SJSA1 (cell line): Measurements from ENCODE around the gene FAM180B. TPM values are rescaled to one million over a fixed set of nuclear protein-coding genes. Genes with fewer than 3 reads are reported as not detected.

ENCODE experiments used
- DNase-seq, 2 experiments: peaks; one replicate each; pipeline ENCODE4 v3.0.0-alpha.2; 2015 to 2020; ENCODE audit warnings: low spot score in 2 of 2, low read depth in 1 of 2
- H3K27ac ChIP-seq: fragments of 250-450 bp; sonication (Bioruptor Pico); 2 replicates; pipeline ENCODE4 v1.5.1; 2020; ENCODE audit warnings: mild to moderate bottlenecking, moderate library complexity
- H3K27me3 ChIP-seq: fragments of 250-450 bp; sonication (Bioruptor Pico); replicated peaks from 2 replicates; pipeline ENCODE4 v1.5.1; 2020; ENCODE audit warnings: mild to moderate bottlenecking, moderate library complexity
- H3K36me3 ChIP-seq: fragments of 250-450 bp; sonication (Bioruptor Pico); 2 replicates; pipeline ENCODE4 v1.5.1; 2020; ENCODE audit warnings: mild to moderate bottlenecking
- H3K4me1 ChIP-seq: fragments of 250-450 bp; sonication (Bioruptor Pico); replicated peaks from 2 replicates; pipeline ENCODE4 v1.6.1; 2021; ENCODE audit warnings: mild to moderate bottlenecking
- H3K4me3 ChIP-seq: fragments of 250-450 bp; sonication (Bioruptor Pico); 2 replicates; pipeline ENCODE4 v1.5.1; 2020; ENCODE audit warnings: mild to moderate bottlenecking
- H3K9me3 ChIP-seq: fragments of 250-450 bp; sonication (Bioruptor Pico); replicated peaks from 2 replicates; pipeline ENCODE4 v1.5.1; 2020; ENCODE audit warnings: mild to moderate bottlenecking
- total RNA-seq: library from RNA; depleted of rRNA; stranded (reverse); fragments of >200 nt; shearing (Covaris generic); gene quantifications from 2 replicates; pipeline ENCODE4 v1.2.3, GENCODE V29; 2014

The FAM180B gene
- total RNA-seq, 1 experiment from 2014 or later = not detected

GRCh38 chr11:47577460-47578041 lies 8.9 kb upstream of the FAM180B start:
- Histone ChIP-seq H3K27ac (no peak overlapping the region), H3K27me3 (no peaks in the 10 kb centered on the region), H3K4me1 (peaks cover 11% of the 10 kb centered on the region), H3K9me3 (no peaks in the 10 kb centered on the region), H3K36me3 (peaks cover 84% of the 10 kb centered on the region), H3K4me3 (peak overlapping the region; percentile 83)
- no peak for DNase-seq

DNA sequence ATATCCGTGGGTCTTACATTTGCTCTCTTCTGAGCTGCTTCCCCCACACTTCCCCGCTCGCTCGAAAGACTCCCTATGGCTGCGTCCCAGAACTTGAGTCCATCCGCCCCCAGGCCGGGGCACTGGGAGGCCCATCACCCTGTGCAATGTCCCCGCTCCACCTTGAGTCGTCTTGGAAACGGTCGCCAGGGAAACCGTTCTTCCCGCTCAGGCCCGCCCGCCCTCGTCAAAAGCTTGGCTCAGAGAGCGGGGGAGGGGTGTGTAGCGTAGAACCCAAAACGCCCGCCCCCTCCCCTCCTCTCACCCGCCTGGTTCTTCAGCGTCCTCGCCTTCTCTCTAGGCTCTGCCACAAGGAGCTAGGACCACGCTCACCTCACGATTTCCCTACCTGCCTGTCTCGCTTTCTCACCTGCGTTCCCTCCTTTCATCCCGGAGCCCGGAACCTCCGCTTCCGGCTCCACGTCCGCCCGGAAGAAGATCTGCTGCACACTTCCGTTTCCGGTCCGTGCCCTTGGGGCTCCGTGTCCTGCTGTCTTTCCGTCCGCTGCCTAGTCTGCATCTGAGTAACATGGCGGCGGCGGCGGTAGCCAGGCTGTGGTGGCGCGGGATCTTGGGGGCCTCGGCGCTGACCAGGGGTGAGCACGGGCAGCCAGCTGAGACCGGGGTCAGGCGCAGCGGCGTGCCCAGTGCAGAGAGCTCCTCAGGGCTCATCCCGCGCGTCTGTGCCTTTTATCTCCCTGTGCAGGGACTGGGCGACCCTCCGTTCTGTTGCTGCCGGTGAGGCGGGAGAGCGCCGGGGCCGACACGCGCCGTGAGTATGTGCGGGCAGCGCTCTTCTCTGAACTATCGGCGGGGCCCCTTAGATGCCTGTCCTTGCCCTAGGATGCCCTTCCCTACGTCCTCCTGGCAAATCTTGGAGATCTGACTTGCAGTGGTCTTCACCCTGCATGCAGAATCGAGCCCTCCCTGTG lies 7.7 kb upstream of the FAM180B start, which contains the start of the genes KBTBD4 and NDUFS3:
TSS of gene KBTBD4 (minus strand) at position 447 of the 971 bp plus-strand sequence. CDS start at position 428, 19 bp downstream.
TSS of gene NDUFS3 (plus strand) at position 551 of the 971 bp plus-strand sequence. CDS start at position 569, 18 bp downstream.
- DNase-seq = peak; percentile 86 to 92
- Histone ChIP-seq H3K9me3 (no peaks in the 10 kb centered on the region), H3K4me1 (peaks cover 11% of the 10 kb centered on the region), H3K36me3 (peaks cover 84% of the 10 kb centered on the region), H3K4me3 (peak within 1 kb of the TSS; percentile 83), H3K27ac (peak within 1 kb of the TSS; percentile 61), H3K27me3 (no peaks in the 10 kb centered on the region)

DNA sequence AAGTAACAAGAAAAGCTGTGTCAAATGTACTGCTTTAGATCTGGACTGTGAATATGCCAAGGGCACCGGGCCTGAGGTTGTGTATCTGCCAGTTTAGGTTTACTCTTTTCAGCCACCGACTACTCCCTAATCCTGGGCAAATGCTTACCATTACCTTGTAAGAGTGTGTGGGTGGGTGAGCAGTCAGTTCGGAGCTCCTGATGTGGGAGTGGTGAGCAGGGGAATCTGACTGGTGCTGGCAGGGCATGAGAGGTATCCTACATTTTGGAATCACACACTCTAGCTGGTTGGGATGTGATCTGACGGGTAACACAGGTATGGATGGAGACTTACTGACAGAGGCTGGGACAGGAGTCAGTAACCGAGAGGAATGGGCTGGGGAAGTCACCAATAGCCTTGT lies 2.6 kb upstream of the FAM180B start:
- H3K9me3 ChIP-seq = no peaks in the 10 kb centered on the region
- no peak for DNase-seq
- no peak overlapping the region for H3K27ac ChIP-seq
- peaks cover 4% of the 10 kb centered on the region; the same call in 1 of the 2 replicates for H3K4me1 ChIP-seq
- no peak overlapping the region for H3K4me3 ChIP-seq
- peaks cover 59% of the 10 kb centered on the region for H3K36me3 ChIP-seq
- H3K27me3 ChIP-seq = no peaks in the 10 kb centered on the region

- Histone ChIP-seq H3K9me3 (no peaks in the 10 kb centered on the region), H3K4me3 (no peak overlapping the region), H3K27ac (no peak overlapping the region), H3K36me3 (peaks cover 28% of the 10 kb centered on the region), H3K4me1 (no peaks in the 10 kb centered on the region), H3K27me3 (no peaks in the 10 kb centered on the region; the same call in 1 of the 2 replicates)
- DNase-seq = no peak
Observed at GRCh38 chr11:47587039-47587716, 700 bp downstream of the FAM180B start.

DNA sequence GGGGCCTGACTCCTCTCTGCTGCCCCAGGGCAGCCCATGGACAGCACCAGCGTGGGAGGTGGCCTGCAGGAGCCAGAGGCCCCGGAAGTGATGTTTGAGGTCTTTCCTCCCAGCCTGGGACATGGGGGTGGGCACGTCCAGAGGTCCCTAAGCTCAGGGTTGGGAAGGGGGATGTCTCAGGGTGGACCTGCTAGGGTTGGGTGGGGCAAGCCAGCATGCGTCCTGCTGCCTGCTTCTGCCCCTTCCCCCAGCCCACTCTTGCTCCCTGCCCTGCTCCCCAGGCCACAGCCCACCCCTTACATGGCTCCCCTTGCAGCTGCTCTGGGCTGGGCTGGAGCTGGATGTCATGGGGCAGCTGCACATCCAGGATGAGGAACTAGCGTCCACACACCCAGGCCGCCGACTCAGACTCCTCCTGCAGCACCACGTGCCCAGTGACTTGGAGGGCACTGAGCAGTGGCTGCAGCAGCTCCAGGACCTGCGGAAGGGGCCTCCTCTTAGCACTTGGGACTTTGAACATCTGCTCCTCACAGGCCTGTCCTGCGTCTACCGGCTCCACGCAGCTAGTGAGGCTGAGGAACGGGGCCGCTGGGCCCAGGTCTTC lies 1.3 kb downstream of the FAM180B start:
- Histone ChIP-seq H3K36me3 (peaks cover 22% of the 10 kb centered on the region), H3K27me3 (peaks cover 6% of the 10 kb centered on the region), H3K4me1 (no peaks in the 10 kb centered on the region), H3K9me3 (no peaks in the 10 kb centered on the region), H3K4me3 (no peak overlapping the region), H3K27ac (no peak overlapping the region)
- DNase-seq = no peak

DNA sequence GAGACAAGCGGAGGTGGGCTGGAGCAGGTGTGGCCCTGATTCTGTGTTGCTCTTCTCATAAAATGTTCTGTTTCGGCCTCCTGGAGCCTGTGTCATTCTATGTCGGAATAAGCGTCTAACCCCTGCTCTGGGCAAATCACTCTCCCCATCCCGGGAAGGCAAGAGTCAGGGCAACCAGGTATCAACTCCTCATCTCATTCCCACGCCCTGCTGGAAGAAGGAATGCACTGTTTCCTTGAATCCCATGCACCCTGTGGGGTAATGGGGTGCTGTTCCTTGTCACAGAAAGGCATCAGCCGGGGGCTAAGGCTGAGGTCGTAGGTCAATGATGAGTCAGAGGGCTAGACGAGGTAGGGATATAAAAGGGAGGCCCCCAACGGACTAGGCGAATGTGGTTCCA lies 2.6 kb downstream of the FAM180B start:
- DNase-seq = no peak
- H3K27ac ChIP-seq = no peak overlapping the region
- H3K9me3 ChIP-seq = no peaks in the 10 kb centered on the region
- H3K27me3 ChIP-seq = peaks cover 19% of the 10 kb centered on the region
- H3K36me3 ChIP-seq = peaks cover 9% of the 10 kb centered on the region
- H3K4me1 ChIP-seq = peaks cover 3% of the 10 kb centered on the region
- H3K4me3 ChIP-seq = no peak overlapping the region

DNA sequence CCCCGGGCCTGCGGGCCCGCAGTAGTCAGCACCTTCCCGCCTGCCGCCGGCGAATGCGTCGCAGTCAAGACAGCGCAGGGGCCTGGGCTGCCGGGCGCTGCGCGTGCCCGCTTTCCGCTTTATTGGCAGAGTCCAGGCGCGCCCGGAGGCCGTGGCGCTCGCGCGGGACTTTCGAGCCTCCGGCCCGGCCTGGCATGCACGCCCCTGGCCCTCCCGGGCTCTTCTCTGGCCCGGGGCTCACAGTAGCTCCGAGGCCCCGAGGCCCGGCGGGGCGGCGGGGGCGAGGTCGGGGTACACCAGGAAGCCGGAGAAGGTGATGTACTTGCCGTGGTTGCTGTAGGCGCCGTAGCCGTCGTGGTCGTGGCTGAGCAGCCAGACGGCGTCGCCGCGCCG lies 3.1 kb downstream of the FAM180B start:
- Histone ChIP-seq H3K27ac (no peak overlapping the region), H3K4me1 (peaks cover 4% of the 10 kb centered on the region), H3K36me3 (peaks cover 6% of the 10 kb centered on the region), H3K9me3 (no peaks in the 10 kb centered on the region), H3K27me3 (peaks cover 24% of the 10 kb centered on the region), H3K4me3 (no peak overlapping the region)
- no peak for DNase-seq

DNA sequence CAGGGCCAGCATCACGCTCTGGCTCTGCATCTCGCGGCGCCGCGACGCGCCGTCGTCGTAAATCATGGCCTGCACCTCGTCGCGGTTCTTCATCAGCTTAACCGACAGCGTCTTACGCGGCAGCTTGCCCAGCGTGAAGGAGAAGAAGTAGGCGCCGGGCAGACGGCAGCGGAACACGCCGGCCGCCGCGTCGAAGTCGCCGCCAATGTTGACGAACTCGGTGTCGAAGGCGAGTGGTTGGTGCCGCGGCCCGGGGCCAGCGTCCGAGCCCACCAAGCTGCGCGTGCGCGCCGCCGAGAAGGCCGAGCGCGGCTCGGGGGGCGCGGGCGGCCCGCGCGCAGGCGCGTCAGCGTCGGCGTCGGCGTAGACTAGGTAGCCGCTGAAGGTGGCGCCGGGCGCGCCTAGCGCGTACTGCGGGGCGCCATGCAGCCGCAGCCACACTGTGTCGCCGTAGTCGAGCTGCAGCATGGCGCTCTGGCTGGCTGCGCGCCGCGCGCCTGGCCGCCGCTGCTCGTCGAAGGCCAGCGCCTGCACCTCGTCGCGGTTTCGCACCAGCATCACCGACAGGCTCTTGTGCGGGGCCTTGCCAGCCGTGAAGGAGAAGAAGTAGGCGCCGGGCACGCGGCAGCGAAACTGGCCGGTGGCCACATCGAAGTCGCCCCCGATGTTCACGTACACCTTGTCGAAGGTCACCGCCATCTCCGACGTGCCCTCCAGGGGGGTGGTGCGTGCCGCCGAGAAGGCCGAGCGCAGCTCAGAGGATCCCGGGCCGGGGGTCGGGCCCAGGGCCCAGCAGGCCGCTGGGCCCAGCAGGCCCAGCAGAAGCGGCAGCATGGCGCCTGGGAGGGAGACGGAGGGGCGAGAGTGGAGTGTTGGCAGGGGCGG lies 3.7 kb downstream of the FAM180B start:
- H3K36me3 ChIP-seq = no peaks in the 10 kb centered on the region; the same call in 1 of the 2 replicates
- H3K9me3 ChIP-seq = no peaks in the 10 kb centered on the region
- peaks cover 30% of the 10 kb centered on the region for H3K27me3 ChIP-seq
- no peak for DNase-seq
- H3K27ac ChIP-seq = no peak overlapping the region
- peaks cover 4% of the 10 kb centered on the region for H3K4me1 ChIP-seq
- no peak overlapping the region for H3K4me3 ChIP-seq

- Histone ChIP-seq H3K4me3 (no peak overlapping the region), H3K27ac (no peak overlapping the region), H3K36me3 (no peaks in the 10 kb centered on the region), H3K27me3 (peaks cover 33% of the 10 kb centered on the region), H3K4me1 (peaks cover 4% of the 10 kb centered on the region), H3K9me3 (no peaks in the 10 kb centered on the region)
- no peak for DNase-seq
Observed at GRCh38 chr11:47591764-47592163, 5.3 kb downstream of the FAM180B start.

GRCh38 chr11:47592251-47592650 lies 5.8 kb downstream of the FAM180B start:
- Histone ChIP-seq H3K36me3 (no peaks in the 10 kb centered on the region), H3K27ac (no peak overlapping the region), H3K9me3 (no peaks in the 10 kb centered on the region), H3K4me3 (no peak overlapping the region), H3K27me3 (peaks cover 33% of the 10 kb centered on the region), H3K4me1 (peaks cover 4% of the 10 kb centered on the region)
- DNase-seq = no peak

- DNase-seq = no peak
- Histone ChIP-seq H3K4me3 (no peak overlapping the region), H3K4me1 (peaks cover 4% of the 10 kb centered on the region), H3K27me3 (peaks cover 33% of the 10 kb centered on the region), H3K27ac (no peak overlapping the region), H3K36me3 (no peaks in the 10 kb centered on the region), H3K9me3 (no peaks in the 10 kb centered on the region)
Observed at GRCh38 chr11:47592970-47593369, 6.5 kb downstream of the FAM180B start.

GRCh38 chr11:47593492-47593933 lies 7.0 kb downstream of the FAM180B start:
- no peaks in the 10 kb centered on the region for H3K9me3 ChIP-seq
- no peak overlapping the region for H3K27ac ChIP-seq
- no peaks in the 10 kb centered on the region for H3K36me3 ChIP-seq
- H3K27me3 ChIP-seq = peaks cover 33% of the 10 kb centered on the region
- no peak for DNase-seq
- no peak overlapping the region for H3K4me3 ChIP-seq
- H3K4me1 ChIP-seq = peaks cover 4% of the 10 kb centered on the region
